ENCODE measurements around the gene PAXX. TPM values are rescaled to one million over a fixed set of nuclear protein-coding genes. Genes with fewer than 3 reads are reported as not detected.

PAXX gene
- total and polyA plus RNA-seq, 9 of the 15 experiments (the other 6 are each of a cell fraction or from before 2014, with no cell fraction given) = 1.2 to 175 (median 38.5) TPM

- TF ChIP-seq CCNT2 (IDR thresholded peaks at IDR 0.05; ENCODE audit: borderline replicate concordance, extremely low read depth, insufficient read length, low read depth, low read length) (no peak), POLR2G (IDR thresholded peaks at IDR 0.05; ENCODE audit: low read depth, low read length) (no peak), ILK (tag; IDR thresholded peaks at IDR 0.05; ENCODE audit: borderline replicate concordance, low read depth) (no peak), TARDBP (IDR thresholded peaks at IDR 0.05) (no peak), ZNF140 (CRISPR knock-in tag; IDR thresholded peaks at IDR 0.05) (no peak), GABPB1 (CRISPR knock-in tag; IDR thresholded peaks at IDR 0.05) (no peak), E2F6 (IDR thresholded peaks at IDR 0.05; ENCODE audit: borderline replicate concordance in 1 of 2, extremely low read depth in 1 of 2, insufficient read depth in 1 of 2, insufficient read length in 1 of 2, low read depth in 1 of 2, low read length in 1 of 2, poor library complexity in 1 of 2, severe bottlenecking in 1 of 2) (peak in 1 of 2 experiments; percentile 37), NCOA4 (IDR thresholded peaks at IDR 0.05; ENCODE audit: partially characterized antibody) (no peak)
- TF ChIP-seq, protein P1, sequence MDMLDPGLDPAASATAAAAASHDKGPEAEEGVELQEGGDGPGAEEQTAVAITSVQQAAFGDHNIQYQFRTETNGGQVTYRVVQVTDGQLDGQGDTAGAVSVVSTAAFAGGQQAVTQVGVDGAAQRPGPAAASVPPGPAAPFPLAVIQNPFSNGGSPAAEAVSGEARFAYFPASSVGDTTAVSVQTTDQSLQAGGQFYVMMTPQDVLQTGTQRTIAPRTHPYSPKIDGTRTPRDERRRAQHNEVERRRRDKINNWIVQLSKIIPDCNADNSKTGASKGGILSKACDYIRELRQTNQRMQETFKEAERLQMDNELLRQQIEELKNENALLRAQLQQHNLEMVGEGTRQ (CRISPR knock-in tag; IDR thresholded peaks at IDR 0.05) = peak; percentile 18; the same call in 1 of the 2 replicates
- TF ChIP-seq, protein P2, sequence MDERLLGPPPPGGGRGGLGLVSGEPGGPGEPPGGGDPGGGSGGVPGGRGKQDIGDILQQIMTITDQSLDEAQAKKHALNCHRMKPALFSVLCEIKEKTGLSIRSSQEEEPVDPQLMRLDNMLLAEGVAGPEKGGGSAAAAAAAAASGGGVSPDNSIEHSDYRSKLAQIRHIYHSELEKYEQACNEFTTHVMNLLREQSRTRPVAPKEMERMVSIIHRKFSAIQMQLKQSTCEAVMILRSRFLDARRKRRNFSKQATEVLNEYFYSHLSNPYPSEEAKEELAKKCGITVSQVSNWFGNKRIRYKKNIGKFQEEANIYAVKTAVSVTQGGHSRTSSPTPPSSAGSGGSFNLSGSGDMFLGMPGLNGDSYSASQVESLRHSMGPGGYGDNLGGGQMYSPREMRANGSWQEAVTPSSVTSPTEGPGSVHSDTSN (CRISPR knock-in tag; IDR thresholded peaks at IDR 0.05; ENCODE audit: low read depth) = no peak
- TF ChIP-seq, protein P2 (tag; conservative IDR thresholded peaks at IDR 0.05; ENCODE audit: low read depth) = no peak
Observed at GRCh38 chr9:137009938-137010732, 17.9 kb downstream of the PAXX start (continued).

Measured in K562 (cell line).